Fibroblast of villous mesenchyme (primary cell): ENCODE results near the gene SOWAHA. TPM values are rescaled to one million over a fixed set of nuclear protein-coding genes. Genes with fewer than 3 reads are reported as not detected.

Experiments
- DNase-seq: peaks from one replicate; pipeline ENCODE4 v3.0.0-alpha.2; 2010; ENCODE audit warnings: low read depth
- H3K4me3 ChIP-seq: 2 replicates; pipeline ENCODE4 v1.5.1; 2011; ENCODE audit warnings: low read depth, mild to moderate bottlenecking, low read length
- CTCF ChIP-seq: IDR thresholded peaks from 2 replicates; pipeline ENCODE4 v1.5.1; 2012; ENCODE audit warnings: low read depth, mild to moderate bottlenecking, low read length; ENCODE audit not compliant: insufficient read depth
- total RNA-seq: library from RNA; depleted of rRNA; stranded (reverse); fragments of >200 nt; gene quantifications from 2 replicates; pipeline ENCODE4 v1.2.3, GENCODE V29; 2012

Gene SOWAHA
- total RNA-seq, 1 donor, result under 0.01 TPM

GRCh38 chr5:132777209-132778069, 35.7 kb upstream of the SOWAHA start, which contains the start of gene SEPTIN8:
Gene SEPTIN8, minus strand, starts transcription at chr5:132777239. Its CDS starts 102 bp downstream, at chr5:132777137.
- H3K4me3 ChIP-seq, result peak within 1 kb of the TSS; percentile 77
- no peak for TF ChIP-seq CTCF
- DNase-seq, result peak; percentile 49

GRCh38 chr5:132778129-132778528, 35.0 kb upstream of the SOWAHA start:
- DNase-seq, result no peak
- no peak for TF ChIP-seq CTCF
- peak overlapping the region; percentile 77 for H3K4me3 ChIP-seq

- H3K4me3 ChIP-seq, result no peak overlapping the region
- DNase-seq, result no peak
- TF ChIP-seq CTCF, result no peak
These were observed 34.2 kb upstream of the SOWAHA start for GRCh38 chr5:132778856-132779255.

- DNase-seq, result no peak
- no peak for TF ChIP-seq CTCF
- no peak overlapping the region for H3K4me3 ChIP-seq
These were observed 33.1 kb upstream of the SOWAHA start for GRCh38 chr5:132779961-132780360.

GRCh38 chr5:132780577-132780976, 32.5 kb upstream of the SOWAHA start:
- TF ChIP-seq CTCF, result no peak
- DNase-seq, result no peak
- no peak overlapping the region for H3K4me3 ChIP-seq

GRCh38 chr5:132781029-132781428, 32.1 kb upstream of the SOWAHA start:
- TF ChIP-seq CTCF, result no peak
- H3K4me3 ChIP-seq, result no peak overlapping the region
- no peak for DNase-seq
